K562 (cell line): ENCODE data around the gene ARHGEF3. TPM values are rescaled to one million over a fixed set of nuclear protein-coding genes. Genes with fewer than 3 reads are reported as not detected.

Experiments used
- ATAC-seq: fragments of 200-7000 bp; cut with Tn5 transposase; 3 replicates; pipeline ENCODE4 v1.9.1; 2020; ENCODE audit warnings: moderate library complexity
- BruUV-seq: library from RNA; stranded (reverse); fragments of 400-500 nt; replicated peaks from 2 replicates; lab custom pipeline; 2021; lab: Mats Ljungman, UMichigan
- CTCF ChIA-PET: fragments of 300-600 bp; formaldehyde crosslinking; extraction: SDS; loops from one replicate; lab custom pipeline; 2021; ENCODE audit warnings: low intra/inter-chr PET ratio; lab: Yijun Ruan, JAX
- POLR2A ChIA-PET: fragments of 300-600, 350-650 bp; sonication (Branson Sonifier 250); formaldehyde crosslinking; extraction: SDS; loops from one replicate; lab custom pipeline; 2021; ENCODE audit warnings: antibody characterized with exemption, inconsistent platforms; lab: Yijun Ruan, JAX
- DNase-seq, 4 experiments: peaks; one replicate each; pipeline versions ENCODE4 v3.0.0 to v3.0.0-alpha.2; 2011 to 2018; ENCODE audit warnings: low spot score in 3 of 4, mixed read lengths in 3 of 4; ENCODE audit errors: extremely low read depth in 1 of 4
- FAIRE-seq: peaks from 2 replicates; lab custom pipeline; 2011; peaks lifted over from hg19 to GRCh38; lab: Jason Lieb, UNC
- H2AFZ ChIP-seq: 2 replicates; pipeline ENCODE4 v1.6.0; 2011; ENCODE audit warnings: low read depth, low read length, control low read depth, inconsistent platforms
- H3K27ac ChIP-seq: fragments of 200-600 bp; 3 replicates; pipeline ENCODE4 v1.8.0; 2011; ENCODE audit warnings: low read depth, mild to moderate bottlenecking, control low read depth, inconsistent platforms, low read length, moderate library complexity, mixed read lengths; ENCODE audit errors: extremely low read depth
- H3K27me3 ChIP-seq, 2 experiments: fragments of 300-600 bp in 1 of 2; 2 replicates in 1 of 2; 3 replicates in 1 of 2; pipeline versions ENCODE4 v1.6.0 to v1.8.0; 2011; ENCODE audit warnings: inconsistent platforms in 2 of 2, low read length in 2 of 2, mild to moderate bottlenecking in 1 of 2, mixed read lengths in 1 of 2, moderate library complexity in 1 of 2; ENCODE audit not compliant: control insufficient read depth in 2 of 2, insufficient read depth in 2 of 2
- H3K36me3 ChIP-seq: fragments of 300-600 bp; 3 replicates; pipeline ENCODE4 v1.8.0; 2011; ENCODE audit warnings: mild to moderate bottlenecking, low read length, inconsistent platforms; ENCODE audit not compliant: control insufficient read depth, insufficient read depth
- H3K4me1 ChIP-seq, 2 experiments: fragments of 200-600 bp in 1 of 2; replicated peaks in 1 of 2; 2 replicates in 1 of 2; 3 replicates in 1 of 2; pipeline versions ENCODE4 v1.5.1 to v1.8.0; 2011; ENCODE audit warnings: inconsistent platforms in 2 of 2, low read length in 2 of 2, mild to moderate bottlenecking in 1 of 2, mixed read lengths in 1 of 2, moderate library complexity in 1 of 2; ENCODE audit not compliant: control insufficient read depth in 2 of 2, insufficient read depth in 2 of 2
- H3K4me2 ChIP-seq: 2 replicates; pipeline ENCODE4 v1.6.1; 2011; ENCODE audit warnings: low read length, control low read depth, inconsistent platforms, mixed read lengths; ENCODE audit not compliant: insufficient read depth
- H3K4me3 ChIP-seq: fragments of 200-600 bp; sonication (generic), shearing (Covaris generic); 2 replicates; pipeline ENCODE4 v1.5.1; 2016; ENCODE audit warnings: control low read depth, inconsistent platforms
- H3K79me2 ChIP-seq: fragments of 200-600 bp; 3 replicates; pipeline ENCODE4 v1.8.0; 2011; ENCODE audit warnings: low read length, inconsistent platforms; ENCODE audit not compliant: control insufficient read depth, insufficient read depth
- H3K9ac ChIP-seq, 2 experiments: 2 replicates each; pipeline versions ENCODE4 v1.6.0 to v1.6.1; 2011; ENCODE audit warnings: low read depth in 2 of 2, low read length in 2 of 2, control low read depth in 1 of 2, inconsistent platforms in 1 of 2, mild to moderate bottlenecking in 1 of 2, mixed read lengths in 1 of 2; ENCODE audit not compliant: insufficient read depth in 1 of 2
- H3K9me1 ChIP-seq: one replicate; pipeline ENCODE4 v1.6.0; 2011; ENCODE audit warnings: inconsistent platforms, mild to moderate bottlenecking, low read length, moderate library complexity; ENCODE audit not compliant: control insufficient read depth, insufficient read depth
- H3K9me3 ChIP-seq: replicated peaks from 2 replicates; pipeline ENCODE4 v1.5.1; 2011; ENCODE audit warnings: low read depth, low read length, inconsistent platforms; ENCODE audit not compliant: control insufficient read depth, insufficient read depth
- H4K20me1 ChIP-seq: replicated peaks from 2 replicates; pipeline ENCODE4 v1.6.1; 2011; ENCODE audit warnings: low read length, inconsistent platforms, mixed read lengths; ENCODE audit not compliant: control insufficient read depth, insufficient read depth
- AFF1 ChIP-seq, 2 experiments: fragments of 450-650 bp; IDR thresholded peaks; 2 replicates each; pipeline ENCODE4 v1.6.1; 2018; ENCODE audit warnings: mild to moderate bottlenecking in 2 of 2, low read depth in 1 of 2; ENCODE audit not compliant: partially characterized antibody in 2 of 2
- FOXP4 ChIP-seq: sonication (generic); formaldehyde crosslinking; IDR thresholded peaks from 2 replicates; pipeline ENCODE4 v1.8.0; 2022; ENCODE audit warnings: mild to moderate bottlenecking, missing genetic modification reagents, borderline replicate concordance
- JUNB ChIP-seq: fragments of 450-650 bp; formaldehyde crosslinking; conservative IDR thresholded peaks from 2 replicates; pipeline ENCODE4 v1.4.0; 2020; ENCODE audit warnings: mild to moderate bottlenecking
- MAFG ChIP-seq: fragments of 450-650 bp; conservative IDR thresholded peaks from 2 replicates; pipeline ENCODE4 v1.6.1; 2016; ENCODE audit warnings: missing genetic modification characterization, missing compliant biosample characterization
- MCM5 ChIP-seq: fragments of 450-650 bp; IDR thresholded peaks from 2 replicates; pipeline ENCODE4 v1.6.1; 2016; ENCODE audit warnings: low read depth
- MTF1 ChIP-seq: fragments of 250-450 bp; sonication (Bioruptor Pico); IDR thresholded peaks from 2 replicates; pipeline ENCODE4 v1.9.0; 2021; ENCODE audit warnings: moderate library complexity, mild to moderate bottlenecking, inconsistent platforms, borderline replicate concordance
- NR3C1 ChIP-seq: sonication (generic); formaldehyde crosslinking; IDR thresholded peaks from 2 replicates; pipeline ENCODE4 v1.8.1; 2022; ENCODE audit warnings: missing genetic modification reagents
- PRPF4 ChIP-seq: fragments of 200-400 bp; formaldehyde crosslinking; IDR thresholded peaks from one replicate; pipeline ENCODE4 v1.6.1; 2017; ENCODE audit warnings: low read length, low read depth, mild to moderate bottlenecking; ENCODE audit not compliant: insufficient read depth, poor library complexity, severe bottlenecking
- SMAD3 ChIP-seq: fragments of 450-650 bp; formaldehyde crosslinking; conservative IDR thresholded peaks from 2 replicates; pipeline ENCODE4 v1.4.0; 2020; ENCODE audit warnings: mild to moderate bottlenecking
- SMARCE1 ChIP-seq: fragments of 450-650 bp; IDR thresholded peaks from 2 replicates; pipeline ENCODE4 v1.7.1; 2016; ENCODE audit warnings: mild to moderate bottlenecking
- TRIM28 ChIP-seq: fragments of 450-650 bp; IDR thresholded peaks from 2 replicates; pipeline ENCODE4 v1.6.1; 2017
- TSC22D4 ChIP-seq: fragments of 450-650 bp; IDR thresholded peaks from 2 replicates; pipeline ENCODE4 v1.6.1; 2016; ENCODE audit warnings: missing genetic modification characterization, missing biosample characterization, control low read depth
- USF2 ChIP-seq: sonication (generic); formaldehyde crosslinking; IDR thresholded peaks from 2 replicates; pipeline ENCODE4 v1.5.0; 2020; ENCODE audit warnings: missing genetic modification reagents
- ZBTB49 ChIP-seq: sonication (generic); formaldehyde crosslinking; IDR thresholded peaks from 2 replicates; pipeline ENCODE4 v1.8.0; 2022; ENCODE audit warnings: missing genetic modification reagents, mild to moderate bottlenecking, borderline replicate concordance
- ZC3H8 ChIP-seq: fragments of 450-650 bp; IDR thresholded peaks from 2 replicates; pipeline ENCODE4 v1.6.1; 2017
- WGBS: fragments of 100-300 bp; shearing (Covaris generic); methylation state at CpG from one replicate; pipeline ENCODE4 v1.1.6; 2016; ENCODE audit warnings: low coverage, mixed read lengths; ENCODE audit not compliant: insufficient coverage; ENCODE audit errors: missing lambda C conversion rate; 5-methylcytosine and 5-hydroxymethylcytosine counted together
- in situ Hi-C: fragments of 300-500 bp; cut with MboI; formaldehyde crosslinking; loops from 4 replicates; pipeline ENCODE4 v1.15.0; 2018; ENCODE audit warnings: inconsistent platforms, mixed read lengths
- intact Hi-C: fragments of 100-400 bp; cut with micrococcal nuclease; formaldehyde crosslinking; loops from 2 replicates; pipeline ENCODE4 v1.14.2; 2022
- polyA plus RNA-seq, 8 experiments: library from polyadenylated mRNA; depleted of rRNA in 4 of 8; stranded (reverse) in 5 of 8; unstranded in 3 of 8; fragments of >200 nt; fragmentation: Nextera tagmentation in 2 of 8; fragmentation: Illumina TruSeq in 1 of 8; extraction: Ambion mirVana in 2 of 8; extraction: Trizol in 1 of 8; gene quantifications; 2 replicates each; pipeline versions ENCODE4 v1.2.1 to v1.2.3, GENCODE V29; 2011 to 2014; ENCODE audit warnings: inconsistent platforms in 1 of 8, missing spikeins in 1 of 8
- total RNA-seq, 7 experiments: library from RNA; depleted of rRNA in 6 of 7; stranded (reverse); fragments of >200 nt in 6 of 7; fragmentation: Illumina TruSeq in 2 of 7; extraction: Trizol in 2 of 7; gene quantifications; 2 replicates each; pipeline versions ENCODE4 v1.2.1 to v1.2.3, GENCODE V29; 2011 to 2021; ENCODE audit warnings: low replicate concordance in 1 of 7

The ARHGEF3 gene
- total and polyA plus RNA-seq, 9 of the 15 experiments (the other 6 are each of a cell fraction or from before 2014, with no cell fraction given): 0.77 to 2.7 (median 1.4) TPM

GRCh38 chr3:56761023-56761422 is 40.7 kb downstream of the ARHGEF3 start:
- DNase-seq: no peak
- WGBS: 0% methylated on average over 2 of the region's 2 CpGs
- Histone ChIP-seq H3K79me2 (no peaks in the 10 kb centered on the region), H3K9me1 (no peaks in the 10 kb centered on the region), H3K36me3 (no peaks in the 10 kb centered on the region), H3K27ac (no peak overlapping the region), H3K9me3 (no peaks in the 10 kb centered on the region), H4K20me1 (no peaks in the 10 kb centered on the region), H3K4me2 (no peak overlapping the region), H2AFZ (no peak overlapping the region), H3K9ac (no peak overlapping the region), H3K4me1 (no peaks in the 10 kb centered on the region), H3K4me3 (no peak overlapping the region), H3K27me3 (no peaks in the 10 kb centered on the region)
- in situ Hi-C loops (no loop called here), intact Hi-C loops (no loop called here)
- no peak for FAIRE-seq
- POLR2A ChIA-PET: no interaction called here
- CTCF ChIA-PET: no interaction called here
- BruUV-seq: no TSS peak
- no peak for ATAC-seq
- no peak for TF ChIP-seq SMAD3 (CRISPR knock-in tag)
- TF ChIP-seq TSC22D4 (tag): no peak
- no peak for TF ChIP-seq ZBTB49 (CRISPR knock-in tag)
- no peak for TF ChIP-seq FOXP4 (CRISPR knock-in tag)
- TF ChIP-seq USF2 (CRISPR knock-in tag): no peak
- TF ChIP-seq MTF1: no peak
- no peak for TF ChIP-seq ZC3H8
- TF ChIP-seq MAFG (tag): no peak
- TF ChIP-seq AFF1 (IDR thresholded peaks at IDR 0.05; ENCODE audit: low read depth in 1 of 2, partially characterized antibody in 2 of 2): no peak
- no peak for TF ChIP-seq MCM5
- TF ChIP-seq NR3C1 (CRISPR knock-in tag): no peak
- TF ChIP-seq JUNB (CRISPR knock-in tag): no peak
- no peak for TF ChIP-seq PRPF4
- no peak for TF ChIP-seq TRIM28
- no peak for TF ChIP-seq SMARCE1
